Ovary (tissue), 9 donors: ENCODE results near the gene ZBED4. TPM values are rescaled to one million over a fixed set of nuclear protein-coding genes. Genes with fewer than 3 reads are reported as not detected.

Source experiments
- DNase-seq, 5 donors: peaks; one replicate each; pipeline ENCODE4 v3.0.0-alpha.2; 2019 to 2020
- H3K27ac ChIP-seq, 2 donors: fragments of 200-600 bp; one replicate each; pipeline versions ENCODE4 v1.5.1 to v1.8.0; 2019 to 2022
- H3K27me3 ChIP-seq: fragments of 200-600 bp; one replicate; pipeline ENCODE4 v1.8.0; 2022
- H3K36me3 ChIP-seq: fragments of 200-600 bp; sonication (generic); one replicate; pipeline ENCODE4 v1.5.1; 2019
- H3K4me1 ChIP-seq: one replicate; pipeline ENCODE4 v1.8.1; 2013; ENCODE audit warnings: mild to moderate bottlenecking, moderate library complexity; ENCODE audit not compliant: insufficient read depth
- H3K4me3 ChIP-seq: fragments of 200-600 bp; sonication (generic); one replicate; pipeline ENCODE4 v1.5.1; 2017
- H3K9me3 ChIP-seq, 2 donors: fragments of 200-600 bp in 1 of 2; sonication (generic) in 1 of 2; one replicate each; pipeline versions ENCODE4 v1.5.1 to v1.8.1; 2013 to 2019; ENCODE audit warnings: mild to moderate bottlenecking in 1 of 2, moderate library complexity in 1 of 2
- CTCF ChIP-seq, 3 donors: fragments of 450-650 bp in 2 of 3; fragments of 200-600 bp in 1 of 3; IDR thresholded peaks; one replicate each; pipeline versions ENCODE4 v1.5.1 to v1.8.0; 2016 to 2022; ENCODE audit warnings: antibody characterized with exemption in 3 of 3, mild to moderate bottlenecking in 1 of 3
- EP300 ChIP-seq: sonication (generic); formaldehyde crosslinking; IDR thresholded peaks from one replicate; pipeline ENCODE4 v1.6.1; 2017; ENCODE audit warnings: antibody characterized with exemption
- POLR2A ChIP-seq: fragments of 450-650 bp; IDR thresholded peaks from one replicate; pipeline ENCODE4 v1.6.1; 2017; ENCODE audit warnings: antibody characterized with exemption, mild to moderate bottlenecking, moderate library complexity
- WGBS, 3 donors: extraction: QIAGEN DNeasy Blood & Tissue Kit in 1 of 3; methylation state at CpG; one replicate each; pipeline versions ENCODE4 v1.1.5 to v1.1.7; 2013 to 2017; 5-methylcytosine and 5-hydroxymethylcytosine counted together
- intact Hi-C, 4 donors: fragments of 100-400 bp; cut with DNase I; formaldehyde crosslinking; loops; one replicate each; pipeline versions ENCODE4 v1.11.0 to v1.15.1; 2022 to 2023
- polyA plus RNA-seq, 2 donors: library from polyadenylated mRNA; stranded (reverse); fragments of 200-250 nt in 1 of 2; fragments of 350-450 nt in 1 of 2; fragmentation: Illumina TruSeq in 1 of 2; extraction: RNeasy Lipid Tissue Mini Kit (QIAGEN cat#74804) in 1 of 2; gene quantifications; one replicate each; pipeline ENCODE4 v1.2.3, GENCODE V29; 2013 to 2014
- total RNA-seq, 7 donors: library from RNA; depleted of rRNA in 2 of 7; stranded (reverse); fragments of >200 nt in 2 of 7; fragmentation: NEBNext Ultra II Directional in 3 of 7; extraction: Animal tissue kit (Norgen Biotek cat#: 25700) in 3 of 7; gene quantifications; one replicate each; pipeline versions ENCODE4 v1.1.0 to v1.2.4, GENCODE V29; 2016 to 2023
- donor health status: DM: no; HTN: no; CAD: no; lungs with moderate emphysema.
- donor health status: DM: no; HTN: no; CAD: no.
- donor health status: Bipolar disorder and iron deficiency.
- donor health status: DM: yes; HTN: yes; CAD: no.
- donor health status: DM: no; HTN: no; CAD: no.
- donor health status: DM: yes; HTN: yes; CAD: no.

Gene ZBED4
- total and polyA plus RNA-seq, 9 donors: 3.5 to 9.6 (median 7.8) TPM

DNA sequence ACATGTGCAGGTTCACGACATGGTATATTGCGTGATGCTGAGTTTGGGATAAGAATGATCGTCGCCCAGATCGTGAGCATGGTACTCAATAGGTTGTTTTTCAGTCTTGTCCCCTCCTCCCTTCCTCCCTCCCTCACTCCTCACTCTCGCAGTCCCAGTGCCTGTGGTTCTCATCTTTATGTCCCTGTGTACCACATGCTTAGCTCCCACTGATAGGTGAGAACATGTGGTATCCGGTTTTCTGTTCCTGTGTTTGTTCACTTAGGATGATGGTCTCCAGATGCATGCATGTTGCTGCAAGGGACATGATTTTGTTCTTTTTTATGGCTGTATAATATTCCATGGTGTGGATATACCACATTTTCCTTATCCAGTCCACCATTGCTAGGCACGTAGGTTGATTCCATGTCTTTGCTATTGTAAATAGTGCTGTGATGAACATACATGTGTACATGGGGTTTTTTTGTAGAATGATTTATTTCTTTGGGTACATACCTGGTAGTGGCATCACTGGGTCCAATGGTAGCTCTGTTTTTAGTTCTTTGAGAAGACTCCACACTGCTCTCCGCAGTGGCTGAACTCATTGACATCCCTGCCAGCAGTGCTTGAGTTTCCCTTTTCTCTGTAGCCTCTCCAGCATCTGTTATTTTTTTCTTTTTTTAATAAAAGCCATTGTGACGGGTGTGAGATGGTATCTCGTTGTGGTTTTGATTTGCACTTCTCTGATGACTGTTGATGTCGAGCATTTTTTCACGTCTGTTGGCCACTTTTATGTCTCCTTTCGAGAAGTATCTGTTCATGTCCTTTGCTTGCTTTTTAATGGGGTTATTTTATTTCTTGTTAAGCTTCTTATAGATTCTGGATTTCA lies 16.4 kb downstream of the ZBED4 start:
- Histone ChIP-seq H3K36me3 (no peaks in the 10 kb centered on the region), H3K27ac (no peak overlapping the region), H3K27me3 (no peaks in the 10 kb centered on the region), H3K9me3 (peaks cover 0 to 4% of the 10 kb centered on the region in 2 donors), H3K4me1 (no peaks in the 10 kb centered on the region), H3K4me3 (no peak overlapping the region)
- 89 to 94% (median 90%) methylated on average over 14 of the region's 14 CpGs for WGBS, 3 donors
- intact Hi-C loops: no loop called here
- no peak for TF ChIP-seq POLR2A
- no peak for TF ChIP-seq CTCF (IDR thresholded peaks at IDR 0.05)
- TF ChIP-seq EP300: no peak
- DNase-seq: no peak

GRCh38 chr22:49871482-49871881 lies 17.8 kb downstream of the ZBED4 start:
- peaks cover 0 to 4% of the 10 kb centered on the region in 2 donors for H3K9me3 ChIP-seq
- DNase-seq: no peak
- no peaks in the 10 kb centered on the region for H3K36me3 ChIP-seq
- TF ChIP-seq EP300: no peak
- no peak for TF ChIP-seq POLR2A
- no peak for TF ChIP-seq CTCF (IDR thresholded peaks at IDR 0.05)
- H3K4me3 ChIP-seq: no peak overlapping the region
- no peaks in the 10 kb centered on the region for H3K4me1 ChIP-seq
- H3K27me3 ChIP-seq: no peaks in the 10 kb centered on the region
- no peak overlapping the region for H3K27ac ChIP-seq
- intact Hi-C loops: no loop called here
- WGBS, 3 donors: 94 to 95% (median 94%) methylated on average over 4 of the region's 4 CpGs

- WGBS, 3 donors: 92 to 95% (median 92%) methylated on average over 7 of the region's 7 CpGs
- Histone ChIP-seq H3K36me3 (no peaks in the 10 kb centered on the region), H3K4me1 (no peaks in the 10 kb centered on the region), H3K4me3 (no peak overlapping the region), H3K27ac (no peak overlapping the region), H3K27me3 (no peaks in the 10 kb centered on the region), H3K9me3 (peaks cover 0 to 4% of the 10 kb centered on the region in 2 donors)
- DNase-seq: no peak
- TF ChIP-seq CTCF (IDR thresholded peaks at IDR 0.05): no peak
- no peak for TF ChIP-seq EP300
- no peak for TF ChIP-seq POLR2A
- intact Hi-C loops: no loop called here
These were observed 18.7 kb downstream of the ZBED4 start for GRCh38 chr22:49872347-49872746.

DNA sequence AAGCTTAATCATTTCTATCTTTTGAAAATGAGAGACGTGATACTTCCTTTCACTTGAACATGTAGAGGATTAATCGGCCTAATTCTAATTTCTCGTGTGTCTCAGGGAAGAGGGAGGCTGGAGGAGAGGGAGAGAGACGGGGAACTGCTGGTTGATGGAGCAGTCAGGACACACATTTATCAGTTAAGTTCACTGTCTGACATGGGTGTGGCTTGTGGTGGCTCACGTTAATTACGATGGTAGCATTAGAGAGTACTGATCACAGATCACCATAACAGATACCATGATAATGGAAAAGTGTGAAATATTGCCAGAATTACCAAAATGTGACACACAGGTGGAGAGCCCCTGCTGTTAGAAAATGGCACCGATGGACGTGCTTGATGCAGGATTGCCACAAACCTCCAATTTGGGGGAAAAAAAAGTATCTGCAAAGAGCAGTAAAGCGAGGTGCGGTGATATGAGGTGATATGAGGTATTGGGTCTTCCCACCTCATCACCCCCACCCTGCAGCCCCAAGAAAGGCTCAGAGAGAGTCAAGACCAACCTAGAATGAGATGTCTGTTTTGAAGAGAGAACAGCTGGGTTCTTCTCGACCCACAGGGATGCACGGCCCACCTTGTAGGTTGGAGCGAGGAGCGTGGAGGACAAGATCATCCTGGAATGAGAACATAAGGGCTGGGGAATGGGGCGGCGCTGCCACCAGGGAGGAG lies 19.7 kb downstream of the ZBED4 start:
- intact Hi-C loops: no loop called here
- Histone ChIP-seq H3K27ac (no peak overlapping the region), H3K27me3 (no peaks in the 10 kb centered on the region), H3K4me3 (no peak overlapping the region), H3K36me3 (no peaks in the 10 kb centered on the region), H3K9me3 (peaks cover 0 to 4% of the 10 kb centered on the region in 2 donors), H3K4me1 (no peaks in the 10 kb centered on the region)
- no peak for DNase-seq
- 87 to 94% (median 89%) methylated on average over 16 of the region's 16 CpGs for WGBS, 3 donors
- no peak for TF ChIP-seq POLR2A
- no peak for TF ChIP-seq EP300
- no peak for TF ChIP-seq CTCF (IDR thresholded peaks at IDR 0.05)
